IPS-18c (cell line): ENCODE data around the gene DPP9.

Source experiments
- H3K4me3 ChIP-seq: 2 replicates; pipeline ENCODE4 v1.7.0; 2013; ENCODE audit warnings: low read depth, mild to moderate bottlenecking, low read length, moderate library complexity; ENCODE audit not compliant: insufficient read depth
- H3K9me3 ChIP-seq: one replicate; pipeline ENCODE4 v1.6.1; 2013; ENCODE audit warnings: mild to moderate bottlenecking, low read length, moderate library complexity; ENCODE audit not compliant: control insufficient read depth, insufficient read depth

DPP9 gene

DNA sequence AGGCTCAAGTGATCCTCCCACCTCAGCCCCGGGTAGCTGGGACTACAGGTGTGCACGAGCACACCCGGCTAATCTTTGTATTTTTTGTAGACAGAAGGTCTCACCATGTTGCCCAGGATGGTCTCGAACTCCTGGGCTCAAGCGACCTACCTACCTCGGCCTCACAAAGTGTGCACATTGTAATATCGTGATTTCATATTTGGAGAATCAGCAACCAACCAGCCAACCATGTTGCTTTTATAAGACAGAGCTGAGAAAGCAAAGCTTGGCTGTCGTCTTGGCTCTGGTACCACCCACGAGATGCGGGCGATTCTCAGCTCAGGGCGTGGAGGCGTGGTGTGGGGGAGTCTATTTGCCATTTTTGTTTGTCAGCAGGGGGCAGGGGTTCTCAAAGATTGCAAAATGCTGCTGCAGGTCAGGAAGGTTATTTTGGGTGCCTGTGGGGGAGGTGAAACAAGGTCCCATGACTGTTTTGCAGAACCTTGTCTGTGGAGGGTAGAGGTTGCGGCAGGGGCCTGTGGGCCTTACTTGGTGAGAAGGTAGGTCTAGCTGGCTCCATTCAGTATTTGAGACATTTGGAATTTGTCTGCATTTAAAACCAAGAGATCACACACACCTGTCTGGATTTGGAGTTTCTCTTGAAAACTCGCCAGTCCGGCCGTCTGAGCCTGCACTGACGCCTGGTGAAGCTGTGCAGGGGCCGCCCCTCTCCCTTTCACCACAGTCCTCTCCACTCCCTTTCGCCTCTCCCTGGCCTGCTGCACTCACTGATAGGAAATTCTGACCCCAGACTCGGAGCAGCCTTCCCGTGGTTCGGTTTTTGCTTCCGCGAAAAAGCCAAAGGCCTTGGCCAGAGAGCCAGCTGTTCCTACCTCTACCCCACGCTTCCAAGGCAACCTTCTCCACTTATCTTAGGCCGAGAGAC is 68.9 kb downstream of the DPP9 start:
- H3K9me3 ChIP-seq = no peaks in the 10 kb centered on the region
- H3K4me3 ChIP-seq = no peak overlapping the region

GRCh38 chr19:4653793-4654436 is 69.7 kb downstream of the DPP9 start:
- Histone ChIP-seq H3K9me3 (no peaks in the 10 kb centered on the region), H3K4me3 (no peak overlapping the region)

GRCh38 chr19:4652075-4652474 is 71.6 kb downstream of the DPP9 start:
- no peak overlapping the region for H3K4me3 ChIP-seq
- H3K9me3 ChIP-seq = no peaks in the 10 kb centered on the region

- Histone ChIP-seq H3K9me3 (no peaks in the 10 kb centered on the region), H3K4me3 (no peak overlapping the region)
Observed at GRCh38 chr19:4650159-4650558, 73.5 kb downstream of the DPP9 start.

DNA sequence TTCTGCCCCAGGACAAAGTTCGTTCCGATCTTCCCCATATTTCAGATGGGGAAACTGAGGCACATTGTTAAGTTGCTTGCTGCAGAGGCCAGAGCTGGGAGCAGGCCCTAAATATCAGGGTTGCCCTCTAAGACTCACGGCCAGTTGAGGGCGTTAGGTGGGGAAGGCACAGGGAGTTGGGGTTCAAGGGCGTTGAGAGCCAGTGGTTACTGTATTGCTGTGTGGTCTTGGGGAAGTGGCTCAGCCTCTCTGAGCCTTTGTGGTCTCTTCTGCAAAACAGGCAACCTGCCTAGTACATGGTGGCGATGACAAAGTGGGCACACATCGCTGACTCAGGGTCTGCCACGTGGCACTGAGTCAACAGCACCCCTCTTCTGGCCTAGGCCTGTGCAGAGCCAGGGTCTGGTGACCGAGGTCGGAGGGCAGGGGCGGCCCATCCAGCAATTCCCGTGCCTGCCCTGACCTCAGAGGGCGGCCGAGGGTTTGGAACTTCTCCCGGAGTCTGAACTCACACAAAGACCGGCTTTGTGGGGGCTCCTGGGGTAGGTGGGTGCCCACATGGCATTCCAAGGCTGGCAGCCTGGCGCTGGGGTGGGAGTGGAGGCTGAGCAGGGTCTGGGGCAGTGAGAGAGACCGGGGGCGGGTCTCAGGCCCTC is 74.1 kb downstream of the DPP9 start:
- Histone ChIP-seq H3K4me3 (no peak overlapping the region), H3K9me3 (no peaks in the 10 kb centered on the region)

GRCh38 chr19:4647676-4648644 is 75.7 kb downstream of the DPP9 start:
- Histone ChIP-seq H3K9me3 (no peaks in the 10 kb centered on the region), H3K4me3 (no peak overlapping the region)

GRCh38 chr19:4645718-4646117 is 77.9 kb downstream of the DPP9 start:
- Histone ChIP-seq H3K9me3 (no peaks in the 10 kb centered on the region), H3K4me3 (no peak overlapping the region)

GRCh38 chr19:4642625-4643024 is 81.0 kb downstream of the DPP9 start:
- no peaks in the 10 kb centered on the region for H3K9me3 ChIP-seq

GRCh38 chr19:4641132-4641531 is 82.5 kb downstream of the DPP9 start:
- H3K4me3 ChIP-seq = no peak overlapping the region
- no peaks in the 10 kb centered on the region for H3K9me3 ChIP-seq

More at GRCh38 chr19:4642625-4643024, 81.0 kb downstream of the DPP9 start:
- H3K4me3 ChIP-seq = no peak overlapping the region

DNA sequence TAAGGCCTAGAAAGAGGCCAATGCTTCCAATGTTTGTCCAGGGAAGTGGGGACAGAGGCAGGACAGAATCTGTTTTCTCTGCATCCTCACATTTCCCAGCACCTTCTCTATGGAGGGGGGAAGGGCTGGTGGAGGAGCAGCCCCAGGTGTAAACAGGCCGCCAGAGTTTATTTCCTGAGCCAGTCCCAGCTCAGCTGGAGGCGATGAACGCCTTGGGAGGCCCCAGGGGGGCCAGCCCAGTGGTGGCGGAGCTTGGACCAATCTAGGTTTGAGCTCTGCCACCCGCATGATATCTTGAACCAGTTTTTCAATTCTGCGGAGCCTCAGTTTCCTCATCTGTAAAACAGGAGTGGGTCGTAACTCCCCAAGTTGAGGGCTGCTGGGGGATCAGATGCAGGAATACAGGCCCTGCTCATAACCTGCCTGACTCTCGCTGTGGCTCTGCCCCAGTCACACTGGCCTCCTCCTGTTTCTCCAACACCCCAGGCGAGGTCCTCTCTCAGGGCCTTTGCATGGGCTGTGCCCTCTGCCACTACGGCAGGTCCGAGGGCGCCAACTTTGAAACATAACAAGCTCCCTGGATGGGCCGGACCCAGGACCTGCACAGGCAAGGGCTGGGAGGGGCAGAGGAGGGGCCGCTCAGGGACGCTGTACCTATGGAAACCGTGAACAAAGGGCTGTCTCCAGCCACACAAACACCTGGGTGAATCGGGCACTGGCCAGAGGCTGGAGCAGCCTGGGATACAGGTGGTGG is 83.2 kb downstream of the DPP9 start:
- peak overlapping the region; percentile 65; the same call in 1 of the 2 replicates for H3K4me3 ChIP-seq
- H3K9me3 ChIP-seq = no peaks in the 10 kb centered on the region

DNA sequence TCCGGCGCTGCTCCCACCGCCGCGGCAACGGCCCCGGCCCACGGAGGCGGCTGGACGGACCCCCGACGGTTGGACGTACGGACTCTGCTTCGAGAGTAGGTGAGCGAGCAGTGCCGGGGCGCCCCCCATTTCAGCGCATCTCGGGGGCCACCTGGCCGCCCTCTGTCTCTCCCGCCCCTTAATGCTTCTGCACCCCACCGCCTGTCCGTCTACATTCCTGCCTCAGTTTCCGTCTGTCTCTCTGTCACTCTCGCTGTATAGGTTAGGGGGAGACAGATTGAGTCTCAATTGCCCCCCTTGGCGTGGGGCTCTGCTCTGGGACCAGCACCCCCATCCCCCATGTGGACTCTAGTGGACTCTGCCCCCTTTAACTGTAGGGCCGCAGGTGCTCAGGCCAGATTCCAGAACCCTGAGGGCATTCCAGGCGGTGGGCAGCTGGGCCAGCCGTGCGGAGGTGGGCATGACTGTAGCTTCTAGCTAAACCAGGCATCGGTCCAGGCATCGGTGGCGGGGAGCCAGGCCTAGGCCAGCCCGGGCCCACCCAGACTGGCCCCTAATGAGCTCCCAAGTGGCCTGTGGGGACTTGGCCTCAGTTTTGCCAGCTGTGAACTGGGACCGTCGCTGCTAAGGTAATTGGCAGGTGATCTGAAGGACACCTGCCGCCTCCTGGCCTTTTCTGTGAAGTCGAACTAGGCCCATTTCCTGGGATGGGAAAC is 84.0 kb downstream of the DPP9 start:
- Histone ChIP-seq H3K9me3 (no peaks in the 10 kb centered on the region), H3K4me3 (peak overlapping the region; percentile 65)

GRCh38 chr19:4638828-4639530 is 84.7 kb downstream of the DPP9 start, which contains the start of gene TNFAIP8L1:
TNFAIP8L1 (plus strand) TSS chr19:4639516; CDS start chr19:4651870, 12,354 bp downstream.
- H3K9me3 ChIP-seq = no peaks in the 10 kb centered on the region
- peak within 1 kb of the TSS; percentile 65 for H3K4me3 ChIP-seq

- no peak overlapping the region for H3K4me3 ChIP-seq
Observed at GRCh38 chr19:4638317-4638716, 85.3 kb downstream of the DPP9 start.

GRCh38 chr19:4636761-4637160 is 86.9 kb downstream of the DPP9 start:
- H3K4me3 ChIP-seq = no peak overlapping the region
- no peaks in the 10 kb centered on the region for H3K9me3 ChIP-seq

More at GRCh38 chr19:4638317-4638716, 85.3 kb downstream of the DPP9 start:
- no peaks in the 10 kb centered on the region for H3K9me3 ChIP-seq

GRCh38 chr19:4636151-4636717 is 87.4 kb downstream of the DPP9 start:
- peak overlapping the region; percentile 73 for H3K4me3 ChIP-seq
- no peaks in the 10 kb centered on the region for H3K9me3 ChIP-seq
